B cell (primary cell): ENCODE data around the gene LMNTD2. TPM values are rescaled to one million over a fixed set of nuclear protein-coding genes. Genes with fewer than 3 reads are reported as not detected.

Source experiments
- ATAC-seq: fragments of 200-7000 bp; cut with Tn5 transposase; one replicate; pipeline ENCODE4 v1.10.0; 2021; ENCODE audit warnings: low read depth, mild to moderate bottlenecking, moderate number of reproducible peaks, moderate library complexity
- CTCF ChIA-PET: fragments of 350-600 bp; sonication (Branson Sonifier 250); formaldehyde crosslinking; loops from one replicate; lab custom pipeline; 2021; ENCODE audit warnings: antibody characterized with exemption, inconsistent platforms; lab: Charles Lee
- POLR2A ChIA-PET: fragments of 350-600 bp; sonication (Branson Sonifier 250); formaldehyde crosslinking; loops from one replicate; lab custom pipeline; 2021; ENCODE audit warnings: antibody characterized with exemption; lab: Charles Lee
- DNase-seq: peaks from one replicate; pipeline ENCODE4 v3.0.0; 2013
- H2AFZ ChIP-seq: 2 replicates; pipeline ENCODE4 v1.6.1; 2012; ENCODE audit warnings: mild to moderate bottlenecking, low read depth, low read length; ENCODE audit not compliant: insufficient read depth, poor library complexity, severe bottlenecking
- H3K27ac ChIP-seq, 2 donors: 1 replicate in 1 of 2; 2 replicates in 1 of 2; pipeline ENCODE4 v1.5.1; 2012 to 2013; ENCODE audit warnings: low read length in 2 of 2, mild to moderate bottlenecking in 2 of 2, moderate library complexity in 1 of 2
- H3K27me3 ChIP-seq, 4 experiments: fragments of 200-600 bp in 1 of 4; sonication (generic) in 1 of 4; replicated peaks in 1 of 4; 1 replicate in 2 of 4; 2 replicates in 2 of 4; pipeline versions ENCODE4 v1.6.1 to v1.7.0; 2013 to 2016; ENCODE audit warnings: low read length in 3 of 4, mild to moderate bottlenecking in 2 of 4, mixed read lengths in 1 of 4, moderate library complexity in 1 of 4; ENCODE audit not compliant: insufficient read depth in 4 of 4, control insufficient read depth in 3 of 4; ENCODE audit errors: control extremely low read depth in 1 of 4
- H3K36me3 ChIP-seq, 2 experiments: replicated peaks in 1 of 2; 1 replicate in 1 of 2; 2 replicates in 1 of 2; pipeline versions ENCODE4 v1.6.1 to v1.7.1; 2013; ENCODE audit warnings: low read length in 1 of 2; ENCODE audit not compliant: insufficient read depth in 2 of 2, control insufficient read depth in 1 of 2; ENCODE audit errors: control extremely low read depth in 1 of 2, extremely low read depth in 1 of 2
- H3K4me1 ChIP-seq, 2 donors: fragments of 200-600 bp in 1 of 2; sonication (generic) in 1 of 2; 1 replicate in 1 of 2; 2 replicates in 1 of 2; pipeline versions ENCODE4 v1.5.1 to v1.6.1; 2013 to 2017; ENCODE audit warnings: low read length in 2 of 2; ENCODE audit not compliant: control insufficient read depth in 2 of 2, insufficient read depth in 2 of 2
- H3K4me2 ChIP-seq: replicated peaks from 2 replicates; pipeline ENCODE3; 2012; ENCODE audit warnings: mild to moderate bottlenecking, low read depth, low read length; ENCODE audit not compliant: poor library complexity, severe bottlenecking
- H3K4me3 ChIP-seq, 5 experiments: fragments of 200-600 bp in 1 of 5; sonication (generic) in 1 of 5; 1 replicate in 3 of 5; 2 replicates in 2 of 5; pipeline versions ENCODE4 v1.5.1 to v1.7.0; 2011 to 2016; ENCODE audit warnings: low read length in 4 of 5, mild to moderate bottlenecking in 4 of 5, low read depth in 2 of 5, control low read depth in 1 of 5, moderate library complexity in 1 of 5; ENCODE audit not compliant: insufficient read depth in 1 of 5; ENCODE audit errors: control extremely low read depth in 1 of 5, extremely low read depth in 1 of 5
- H3K79me2 ChIP-seq: fragments of 200-600 bp; sonication (generic); one replicate; pipeline ENCODE4 v1.6.0; 2016; ENCODE audit warnings: low read length; ENCODE audit not compliant: control insufficient read depth, insufficient read depth
- H3K9ac ChIP-seq: fragments of 200-600 bp; sonication (generic); 2 replicates; pipeline ENCODE4 v1.6.1; 2017; ENCODE audit warnings: mild to moderate bottlenecking, low read length, moderate library complexity
- H3K9me3 ChIP-seq, 3 donors: one replicate each; pipeline versions ENCODE4 v1.6.1 to v1.7.1; 2013; ENCODE audit warnings: low read length in 2 of 3; ENCODE audit not compliant: control insufficient read depth in 2 of 3, insufficient read depth in 1 of 3; ENCODE audit errors: control extremely low read depth in 1 of 3
- H4K20me1 ChIP-seq: 2 replicates; pipeline ENCODE4 v1.6.0; 2012; ENCODE audit warnings: mild to moderate bottlenecking, low read length; ENCODE audit not compliant: insufficient read depth, control insufficient read depth, poor library complexity, severe bottlenecking
- H3K27ac Mint-ChIP-seq: one replicate; pipeline ENCODE4 v1.8.0; 2021; ENCODE audit warnings: mixed read lengths
- H3K27me3 Mint-ChIP-seq: one replicate; pipeline ENCODE4 v1.8.0; 2021; ENCODE audit warnings: mixed read lengths
- H3K4me1 Mint-ChIP-seq: one replicate; pipeline ENCODE4 v1.8.0; 2021; ENCODE audit warnings: mixed read lengths
- H3K4me3 Mint-ChIP-seq: one replicate; pipeline ENCODE4 v1.8.0; 2021; ENCODE audit warnings: mixed read lengths
- H3K9me3 Mint-ChIP-seq: one replicate; pipeline ENCODE4 v1.8.0; 2022; ENCODE audit warnings: mixed read lengths; ENCODE audit not compliant: insufficient read depth
- EZH2 ChIP-seq: IDR thresholded peaks from 2 replicates; pipeline ENCODE4 v1.6.1; 2012; ENCODE audit warnings: borderline replicate concordance, low read depth, mild to moderate bottlenecking, moderate library complexity, low read length; ENCODE audit not compliant: insufficient read depth, poor library complexity, severe bottlenecking
- WGBS: methylation state at CpG from one replicate; pipeline ENCODE4 v1.1.5; 2013; ENCODE audit warnings: missing lambda C conversion rate; ENCODE audit not compliant: insufficient coverage; 5-methylcytosine and 5-hydroxymethylcytosine counted together
- intact Hi-C: fragments of 100-400 bp; cut with micrococcal nuclease; formaldehyde crosslinking; loops from one replicate; pipeline ENCODE4 v1.10.0; 2022
- polyA plus RNA-seq: library from polyadenylated mRNA; depleted of rRNA; stranded (reverse); fragments of >200 nt; gene quantifications from 2 replicates; pipeline ENCODE4 v1.2.3, GENCODE V29; 2012
- total RNA-seq, 2 donors: library from RNA; stranded (reverse); fragments of 120-200 nt in 1 of 2; gene quantifications; 1 replicate in 1 of 2; 2 replicates in 1 of 2; pipeline versions ENCODE4 v1.2.3 to v1.2.4, GENCODE V29; 2013 to 2022
- TF ChIP-seq, protein P1 (sequence below): fragments of 200-600 bp; IDR thresholded peaks from one replicate; pipeline ENCODE4 v1.8.0; 2022; ENCODE audit warnings: antibody characterized with exemption, mild to moderate bottlenecking

The LMNTD2 gene
- total and polyA plus RNA-seq, 2 donors (not counting 1 experiment from before 2014, with no cell fraction given) = 21.4 to 29.6 TPM

- Histone ChIP-seq H3K4me1 (peaks cover 10 to 13% of the 10 kb centered on the region in 2 donors), H3K27me3 (peaks cover 0 to 9% (median 4%) of the 10 kb centered on the region in 4 experiments), H4K20me1 (no peaks in the 10 kb centered on the region), H3K4me2 (peak overlapping the region; percentile 97), H3K4me3 (peak overlapping the region; percentile 30 to 85 (median 68)), H3K9ac (peak overlapping the region; percentile 81), H3K9me3 (no peaks in the 10 kb centered on the region), H2AFZ (peak overlapping the region; percentile 74), H3K79me2 (no peaks in the 10 kb centered on the region), H3K36me3 (no peaks in the 10 kb centered on the region), H3K27ac (peak overlapping the region; percentile 50 to 67)
- Mint-ChIP-seq H3K9me3 (no peaks in the 10 kb centered on the region), H3K4me1 (peaks cover 6% of the 10 kb centered on the region), H3K4me3 (peak overlapping the region; percentile 83), H3K27me3 (peaks cover 5% of the 10 kb centered on the region), H3K27ac (peak overlapping the region; percentile 81)
- ATAC-seq (no peak), DNase-seq (no peak)
- POLR2A ChIA-PET = interaction anchor here (0.6 to 2.1 kb wide), 2 partner anchors 33 to 127 kb away, joined by 4 to 10 read pairs; partner anchors contain the start of gene HRAS
- intact Hi-C loops = loop anchor here (2.0 to 5.0 kb wide), 4 partner anchors 33 to 128 kb away; partner anchors contain the start of genes DEAF1, LRRC56, RNH1 and TMEM80
- TF ChIP-seq EZH2 = no peak
- TF ChIP-seq, protein P1, sequence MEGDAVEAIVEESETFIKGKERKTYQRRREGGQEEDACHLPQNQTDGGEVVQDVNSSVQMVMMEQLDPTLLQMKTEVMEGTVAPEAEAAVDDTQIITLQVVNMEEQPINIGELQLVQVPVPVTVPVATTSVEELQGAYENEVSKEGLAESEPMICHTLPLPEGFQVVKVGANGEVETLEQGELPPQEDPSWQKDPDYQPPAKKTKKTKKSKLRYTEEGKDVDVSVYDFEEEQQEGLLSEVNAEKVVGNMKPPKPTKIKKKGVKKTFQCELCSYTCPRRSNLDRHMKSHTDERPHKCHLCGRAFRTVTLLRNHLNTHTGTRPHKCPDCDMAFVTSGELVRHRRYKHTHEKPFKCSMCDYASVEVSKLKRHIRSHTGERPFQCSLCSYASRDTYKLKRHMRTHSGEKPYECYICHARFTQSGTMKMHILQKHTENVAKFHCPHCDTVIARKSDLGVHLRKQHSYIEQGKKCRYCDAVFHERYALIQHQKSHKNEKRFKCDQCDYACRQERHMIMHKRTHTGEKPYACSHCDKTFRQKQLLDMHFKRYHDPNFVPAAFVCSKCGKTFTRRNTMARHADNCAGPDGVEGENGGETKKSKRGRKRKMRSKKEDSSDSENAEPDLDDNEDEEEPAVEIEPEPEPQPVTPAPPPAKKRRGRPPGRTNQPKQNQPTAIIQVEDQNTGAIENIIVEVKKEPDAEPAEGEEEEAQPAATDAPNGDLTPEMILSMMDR = no peak
- CTCF ChIA-PET = interaction anchor here (1.4 to 1.7 kb wide), 2 partner anchors 8 to 15 kb away, joined by 4 read pairs; no protein-coding TSS in a partner anchor
- 48% methylated on average over 36 of the region's 36 CpGs for WGBS
Observed at GRCh38 chr11:569158-569885, 8.8 kb upstream of the LMNTD2 start.
